DLD1 (cell line): ENCODE results near the gene ATP8B4.

Experiments
- in situ Hi-C: cut with HindIII; loops from 2 replicates; pipeline ENCODE4 v1.10.0; 2017; ENCODE audit warnings: low sequenced_read_pairs

Gene ATP8B4

GRCh38 chr15:49870472-49870871, 248.6 kb downstream of the ATP8B4 start:
- in situ Hi-C loops = no loop called here

GRCh38 chr15:49868348-49868747, 250.7 kb downstream of the ATP8B4 start:
- in situ Hi-C loops = no loop called here

DNA sequence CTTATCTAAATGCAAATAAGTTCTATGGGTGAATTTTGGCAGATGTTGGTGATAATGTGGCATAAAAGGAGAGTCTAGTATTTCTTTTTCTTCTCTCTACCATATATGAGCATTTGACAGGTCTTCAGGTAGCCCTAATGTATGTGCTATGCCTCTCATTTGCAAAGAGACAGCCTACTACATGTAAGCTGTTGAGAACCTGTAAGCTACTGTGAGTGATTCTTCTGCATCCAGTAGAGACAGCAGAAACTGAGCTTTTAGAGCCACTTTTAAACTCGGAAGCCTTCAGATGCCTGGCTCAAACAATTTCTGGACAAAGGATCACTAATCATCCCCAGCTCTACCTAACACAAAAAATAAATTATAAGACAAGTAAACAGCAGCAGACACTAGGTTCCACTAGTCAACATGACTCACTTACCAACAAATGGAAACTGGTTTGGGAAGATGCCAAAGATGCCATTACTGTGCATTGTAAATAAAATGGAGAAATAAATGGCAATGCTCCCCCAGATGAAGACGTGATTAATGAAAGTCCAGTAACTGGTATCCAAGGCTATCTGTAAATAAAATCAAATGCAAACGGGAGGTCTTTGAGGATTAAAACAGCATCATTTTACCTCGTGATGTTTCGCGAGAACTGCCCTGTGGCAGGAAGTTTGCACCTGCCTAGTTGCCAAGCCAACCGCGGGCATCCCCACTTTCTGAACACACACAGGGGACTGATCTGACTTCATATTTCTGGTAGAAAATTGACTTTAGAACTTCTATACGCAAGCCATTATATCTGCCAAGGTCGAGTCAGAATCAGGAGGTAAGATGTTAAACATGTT, 252.9 kb downstream of the ATP8B4 start:
- in situ Hi-C loops = no loop called here

DNA sequence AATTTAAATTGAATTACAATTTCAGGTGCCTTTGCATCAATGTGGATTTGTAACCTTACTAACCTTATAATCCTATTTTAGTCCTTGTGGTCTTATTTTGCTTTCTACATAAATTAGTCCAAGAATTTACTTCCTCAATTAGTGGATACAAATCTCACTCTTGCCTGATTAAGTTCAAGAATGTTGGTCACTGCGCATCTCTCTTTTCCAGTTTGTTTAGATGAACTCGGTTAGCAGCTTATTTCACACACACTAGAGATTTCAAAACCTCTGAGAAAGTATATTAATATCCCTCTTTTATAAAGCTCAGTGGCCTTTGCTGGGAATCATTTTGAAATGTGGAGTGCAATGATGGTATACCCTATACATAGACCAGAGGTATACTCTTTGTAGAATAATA, 254.8 kb downstream of the ATP8B4 start:
- in situ Hi-C loops = no loop called here

DNA sequence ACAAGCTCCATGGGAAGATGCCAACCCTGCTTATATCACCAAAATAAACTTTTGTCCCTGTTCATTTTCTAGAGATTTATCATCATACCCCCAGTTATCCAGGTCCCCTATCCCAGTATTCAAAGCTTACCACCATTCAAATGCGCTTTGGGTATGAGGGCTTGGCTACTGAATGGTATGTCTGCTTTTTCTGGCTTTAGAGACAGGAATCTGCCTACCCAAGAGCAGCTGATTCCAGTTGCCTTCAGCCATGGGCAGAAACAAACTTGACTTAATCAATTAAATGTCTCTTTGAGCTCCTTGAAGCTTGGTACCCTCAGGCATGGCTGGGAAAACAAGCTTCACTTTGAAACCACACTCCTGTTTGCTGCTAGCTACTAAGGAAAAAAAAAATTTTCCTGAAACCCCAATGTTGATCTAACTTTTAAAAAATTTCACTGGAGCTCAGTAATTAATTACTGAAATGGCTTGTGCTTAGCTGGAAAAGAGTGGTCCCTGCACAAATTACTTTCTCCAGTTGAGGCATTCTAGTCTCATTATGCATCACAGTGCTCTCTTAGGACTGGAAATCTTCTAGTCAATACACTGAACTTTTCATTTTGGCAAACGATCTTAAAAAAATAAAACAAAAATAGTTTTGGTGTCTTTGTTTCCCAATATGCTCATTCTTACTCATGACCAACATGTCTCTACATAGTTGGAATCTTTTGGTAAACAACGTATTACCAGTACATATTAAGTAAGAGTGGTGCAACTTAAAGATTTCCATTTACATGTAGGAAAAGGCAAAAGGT, 255.4 kb downstream of the ATP8B4 start:
- in situ Hi-C loops = no loop called here

- in situ Hi-C loops = no loop called here
These were observed 258.9 kb downstream of the ATP8B4 start for GRCh38 chr15:49860101-49860500.

DNA sequence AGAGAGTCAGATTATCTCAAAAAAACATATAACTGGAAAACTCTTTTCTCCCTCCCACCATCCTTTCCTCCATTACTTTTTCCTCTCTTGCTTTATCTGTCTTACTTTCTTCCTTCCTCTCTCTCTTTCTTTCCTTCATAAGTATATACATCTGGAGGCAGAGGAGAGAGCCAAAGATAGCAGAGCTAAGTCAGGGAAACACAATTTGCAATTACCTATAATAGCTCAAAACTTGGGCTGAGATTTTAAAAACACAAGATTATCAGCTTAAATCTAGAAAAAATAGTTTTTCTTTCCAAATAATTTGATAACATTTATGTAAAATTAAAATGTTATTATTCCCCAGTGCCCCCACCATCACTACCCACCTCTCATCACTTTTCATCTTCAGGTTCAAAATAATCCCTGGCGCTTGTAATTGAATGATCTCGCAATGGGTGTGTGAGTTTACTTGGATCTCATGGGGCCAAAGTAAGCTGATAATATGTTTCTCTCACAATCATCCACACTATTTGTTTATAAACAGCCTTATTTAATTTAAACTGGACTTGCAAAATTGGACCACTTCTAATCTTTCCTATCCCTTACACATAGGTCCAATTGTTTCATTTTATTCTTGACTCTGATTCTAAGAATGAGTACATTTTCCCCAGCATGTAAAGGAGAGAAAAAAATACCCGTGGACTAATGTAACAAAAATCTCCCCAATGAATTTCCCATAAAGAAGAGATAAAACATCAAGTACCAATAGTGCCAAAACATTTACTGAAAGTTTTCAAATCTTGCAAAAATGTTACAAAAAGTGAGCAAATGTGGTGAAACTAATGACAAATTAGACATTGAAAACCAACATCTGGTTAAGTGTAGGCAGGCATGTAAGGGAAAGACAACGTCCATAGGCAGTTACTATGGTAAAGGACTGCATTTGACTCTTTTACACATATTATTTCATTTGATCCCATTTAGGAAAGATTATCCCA, 261.2 kb downstream of the ATP8B4 start:
- in situ Hi-C loops = no loop called here

- in situ Hi-C loops = no loop called here
These were observed 263.0 kb downstream of the ATP8B4 start for GRCh38 chr15:49855917-49856637.

DNA sequence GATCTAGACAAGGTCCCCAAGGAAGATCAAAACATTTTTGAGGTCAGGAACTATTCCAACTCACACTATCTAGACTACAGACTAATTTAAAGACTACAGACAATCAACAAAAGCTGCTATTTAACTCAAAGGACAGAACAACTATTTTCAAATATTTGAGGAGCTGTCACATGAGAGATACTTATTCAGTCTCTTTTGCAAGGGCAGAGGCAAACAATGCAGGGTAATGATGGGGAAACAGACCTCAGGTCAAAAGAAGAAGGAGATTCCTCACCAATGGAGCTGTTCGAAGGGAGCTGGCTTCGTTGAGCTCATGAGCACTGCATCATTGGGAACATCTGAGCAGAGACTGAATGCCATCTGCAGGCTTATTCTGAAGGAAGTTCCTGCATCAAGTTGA, 266.3 kb downstream of the ATP8B4 start:
- in situ Hi-C loops = no loop called here

- in situ Hi-C loops = no loop called here
These were observed 270.2 kb downstream of the ATP8B4 start for GRCh38 chr15:49848807-49849206.

DNA sequence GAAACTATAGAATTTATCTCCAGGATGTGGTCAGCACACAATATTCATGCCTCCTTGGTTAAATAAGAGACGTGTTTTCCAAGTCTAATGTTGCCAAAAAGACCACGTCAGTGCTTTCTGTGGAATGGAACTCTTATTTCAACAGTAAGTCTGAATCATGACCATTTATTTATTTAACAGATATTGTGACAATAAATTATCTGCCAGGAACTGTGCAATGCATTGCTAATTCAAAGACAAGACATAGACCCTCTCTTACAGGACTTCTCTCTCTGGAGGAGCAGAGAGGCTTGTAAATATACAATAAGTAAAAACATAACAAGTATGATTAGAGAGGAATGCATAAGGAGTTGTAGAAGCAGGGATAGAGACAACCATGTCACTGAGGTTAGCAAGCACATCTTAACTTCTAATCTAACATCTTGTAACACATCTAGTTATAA, 270.7 kb downstream of the ATP8B4 start:
- in situ Hi-C loops = no loop called here

DNA sequence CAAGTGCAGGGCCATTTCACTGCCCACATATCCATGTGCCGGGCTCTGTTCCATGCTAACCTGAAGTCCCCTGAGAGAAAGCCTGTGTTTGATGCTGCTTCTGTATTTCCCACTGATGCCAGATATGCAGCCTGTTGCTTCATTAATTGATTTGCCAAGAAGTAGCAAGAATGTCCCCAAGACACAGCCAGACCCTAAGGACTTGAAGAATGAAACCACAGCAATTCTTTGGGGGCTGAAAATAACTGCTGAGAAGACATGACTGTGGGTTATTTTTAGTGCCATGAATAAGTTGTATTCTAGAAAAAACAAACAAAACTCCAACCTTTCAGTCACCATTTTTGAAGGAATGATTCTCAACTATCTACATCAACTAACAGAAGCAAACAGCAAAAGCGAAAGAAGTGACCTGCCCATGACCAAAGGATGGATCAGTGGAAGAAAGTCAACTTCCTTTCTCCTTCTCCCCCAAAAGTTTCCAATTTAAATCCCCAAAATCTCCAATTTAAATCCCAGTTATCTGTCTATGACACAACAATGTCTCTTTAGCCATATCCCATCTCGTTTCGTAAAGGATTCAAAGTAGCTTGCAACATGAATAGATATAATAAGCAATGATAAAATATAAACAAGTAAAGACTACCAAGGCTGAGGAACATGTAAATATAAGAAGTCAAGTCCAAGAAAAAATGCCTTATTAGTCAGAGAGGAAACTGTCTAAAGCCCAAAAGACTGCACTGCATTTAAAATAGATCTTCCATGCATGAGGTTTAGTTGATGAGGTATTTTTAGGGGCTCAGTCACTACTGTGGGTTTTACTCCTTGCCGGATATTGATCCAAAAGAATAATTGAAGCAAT, 271.4 kb downstream of the ATP8B4 start:
- in situ Hi-C loops = no loop called here

GRCh38 chr15:49844390-49844789, 274.6 kb downstream of the ATP8B4 start:
- in situ Hi-C loops = no loop called here

DNA sequence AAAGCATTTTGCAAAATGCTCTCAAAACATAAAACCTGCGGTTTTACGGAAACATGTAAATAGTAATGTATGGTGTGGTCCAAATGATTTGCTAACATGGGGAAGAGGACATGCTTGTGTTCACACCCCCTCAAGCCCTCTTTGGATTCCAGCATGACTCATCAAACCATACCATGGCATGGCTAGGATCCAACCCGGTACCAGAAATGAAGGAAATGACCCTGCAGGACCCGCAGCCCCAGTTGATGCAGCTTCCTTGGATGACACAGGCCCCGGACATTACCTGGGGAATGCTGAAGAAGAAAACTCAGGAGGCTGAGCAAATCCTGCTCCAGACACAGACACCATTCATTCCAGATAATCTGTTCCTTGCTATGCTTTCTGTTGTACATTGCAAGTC, 275.3 kb downstream of the ATP8B4 start:
- in situ Hi-C loops = no loop called here

GRCh38 chr15:49842031-49842730, 276.9 kb downstream of the ATP8B4 start:
- in situ Hi-C loops = no loop called here

DNA sequence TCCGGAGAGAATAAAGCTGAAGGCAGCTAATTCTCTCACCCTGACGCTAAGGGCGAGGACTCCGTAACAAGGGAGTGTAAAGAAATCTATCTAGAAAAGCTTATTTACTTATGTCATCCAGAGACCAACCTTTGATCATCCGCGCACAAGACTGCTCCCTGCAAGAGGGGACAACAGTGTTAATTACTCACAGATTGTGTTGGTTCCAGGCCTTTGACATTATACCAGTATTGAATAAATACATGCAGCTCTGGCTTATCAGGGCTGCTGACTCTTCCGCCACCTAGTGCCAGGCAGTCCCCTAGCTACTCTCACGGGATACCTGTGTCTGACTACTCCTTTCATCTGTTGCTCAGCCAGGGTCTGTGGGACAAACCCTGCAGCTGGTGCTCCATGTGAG, 286.5 kb downstream of the ATP8B4 start:
- in situ Hi-C loops = no loop called here

- in situ Hi-C loops = no loop called here
These were observed 287.6 kb downstream of the ATP8B4 start for GRCh38 chr15:49831206-49831965.

GRCh38 chr15:49830391-49830790, 288.6 kb downstream of the ATP8B4 start:
- in situ Hi-C loops = no loop called here
